Endothelial cell of umbilical vein (primary cell): ENCODE measurements around the gene CDCA7L. TPM values are rescaled to one million over a fixed set of nuclear protein-coding genes. Genes with fewer than 3 reads are reported as not detected.

Source experiments
- BruUV-seq: library from RNA; stranded (reverse); fragments of 400-500 nt; replicated peaks from 2 replicates; lab custom pipeline; 2021; lab: Mats Ljungman, UMichigan
- CTCF ChIA-PET: fragments of 300-600, 350-600 bp; sonication (Branson Sonifier 250); formaldehyde crosslinking; loops from one replicate; lab custom pipeline; 2021; ENCODE audit warnings: antibody characterized with exemption, inconsistent platforms; lab: Charles Lee
- POLR2A ChIA-PET: fragments of 300-600, 350-600 bp; sonication (Branson Sonifier 250); formaldehyde crosslinking; loops from one replicate; lab custom pipeline; 2021; ENCODE audit warnings: antibody characterized with exemption, inconsistent platforms; lab: Charles Lee
- DNase-seq: peaks from one replicate; pipeline ENCODE4 v3.0.0-alpha.2; 2011; ENCODE audit warnings: low read depth, low spot score
- FAIRE-seq: peaks from 2 replicates; lab custom pipeline; 2011; peaks lifted over from hg19 to GRCh38; lab: Jason Lieb, UNC
- H2AFZ ChIP-seq: 2 replicates; pipeline ENCODE4 v1.6.0; 2012; ENCODE audit warnings: low read depth, low read length, control low read depth, inconsistent platforms
- H3K27ac ChIP-seq: 2 replicates; pipeline ENCODE4 v1.5.1; 2011; ENCODE audit warnings: low read depth, mild to moderate bottlenecking, control low read depth, low read length, moderate library complexity; ENCODE audit not compliant: insufficient read depth
- H3K27me3 ChIP-seq, 2 experiments: 2 replicates each; pipeline versions ENCODE4 v1.6.0 to v1.6.1; 2011; ENCODE audit warnings: low read length in 2 of 2, mixed read lengths in 1 of 2; ENCODE audit not compliant: control insufficient read depth in 2 of 2, insufficient read depth in 2 of 2
- H3K36me3 ChIP-seq, 2 experiments: 2 replicates in 1 of 2; 3 replicates in 1 of 2; pipeline ENCODE4 v1.5.1; 2011; ENCODE audit warnings: low read length in 2 of 2, mild to moderate bottlenecking in 1 of 2, moderate library complexity in 1 of 2; ENCODE audit not compliant: control insufficient read depth in 2 of 2, insufficient read depth in 2 of 2; ENCODE audit errors: extremely low read depth in 1 of 2
- H3K4me1 ChIP-seq: 3 replicates; pipeline ENCODE4 v1.5.1; 2011; ENCODE audit warnings: mild to moderate bottlenecking, low read length; ENCODE audit not compliant: control insufficient read depth, insufficient read depth; ENCODE audit errors: extremely low read depth
- H3K4me2 ChIP-seq: 2 replicates; pipeline ENCODE4 v1.6.1; 2011; ENCODE audit warnings: low read length, control low read depth, mixed read lengths; ENCODE audit not compliant: insufficient read depth
- H3K4me3 ChIP-seq, 3 experiments: fragments of 200-600 bp in 1 of 3; sonication (generic), shearing (Covaris generic) in 1 of 3; replicated peaks in 1 of 3; 2 replicates each; pipeline ENCODE4 v1.5.1; 2011 to 2016; ENCODE audit warnings: control low read depth in 3 of 3, low read length in 3 of 3, mild to moderate bottlenecking in 2 of 3, inconsistent platforms in 1 of 3, low read depth in 1 of 3, moderate library complexity in 1 of 3; ENCODE audit not compliant: insufficient read depth in 1 of 3
- H3K79me2 ChIP-seq: 2 replicates; pipeline ENCODE4 v1.6.0; 2012; ENCODE audit warnings: low read length, inconsistent platforms; ENCODE audit not compliant: control insufficient read depth, insufficient read depth
- H3K9ac ChIP-seq: replicated peaks from 2 replicates; pipeline ENCODE3; 2011; ENCODE audit warnings: low read length, control low read depth; ENCODE audit not compliant: insufficient read depth; ENCODE audit errors: extremely low read depth
- H3K9me1 ChIP-seq: replicated peaks from 3 replicates; pipeline ENCODE4 v1.6.0; 2011; ENCODE audit warnings: mild to moderate bottlenecking, low read length; ENCODE audit not compliant: control insufficient read depth, insufficient read depth; ENCODE audit errors: extremely low read depth
- H3K9me3 ChIP-seq: replicated peaks from 2 replicates; pipeline ENCODE4 v1.5.1; 2012; ENCODE audit warnings: low read length, inconsistent platforms; ENCODE audit not compliant: control insufficient read depth, insufficient read depth
- H4K20me1 ChIP-seq: replicated peaks from 2 replicates; pipeline ENCODE3; 2011; ENCODE audit warnings: mild to moderate bottlenecking, low read length; ENCODE audit not compliant: control insufficient read depth, insufficient read depth; ENCODE audit errors: extremely low read depth
- EZH2 ChIP-seq: IDR thresholded peaks from 2 replicates; pipeline ENCODE4 v1.6.1; 2012; ENCODE audit warnings: borderline replicate concordance, low read depth, mild to moderate bottlenecking, moderate library complexity, low read length, inconsistent platforms; ENCODE audit not compliant: severe bottlenecking
- FOS ChIP-seq: IDR thresholded peaks from 2 replicates; pipeline ENCODE4 v1.6.1; 2011; ENCODE audit warnings: mild to moderate bottlenecking, low read length, moderate library complexity, borderline replicate concordance; ENCODE audit not compliant: insufficient read depth
- GATA2 ChIP-seq: IDR thresholded peaks from 2 replicates; pipeline ENCODE4 v1.7.0; 2011; ENCODE audit warnings: low read depth, mild to moderate bottlenecking, moderate library complexity, mixed read lengths, low read length; ENCODE audit not compliant: insufficient read length, insufficient read depth
- JUN ChIP-seq: IDR thresholded peaks from 2 replicates; pipeline ENCODE4 v1.6.1; 2011; ENCODE audit warnings: borderline replicate concordance, low read depth; ENCODE audit not compliant: insufficient read length, insufficient read depth
- MAX ChIP-seq: IDR thresholded peaks from 2 replicates; pipeline ENCODE4 v1.6.1; 2011; ENCODE audit not compliant: insufficient read depth, insufficient read length
- MYC ChIP-seq: IDR thresholded peaks from one replicate; pipeline ENCODE4 v1.6.1; 2011; ENCODE audit warnings: mild to moderate bottlenecking, low read depth, low read length
- POLR2A ChIP-seq: IDR thresholded peaks from 2 replicates; pipeline ENCODE4 v1.6.1; 2012; ENCODE audit warnings: low read depth, mild to moderate bottlenecking, control low read depth, low read length
- POLR2AphosphoS5 ChIP-seq: IDR thresholded peaks from 2 replicates; pipeline ENCODE4 v1.6.1; 2012; ENCODE audit warnings: low read depth, mild to moderate bottlenecking, control low read depth, low read length, moderate library complexity; ENCODE audit not compliant: insufficient read depth
- dilution Hi-C: fragments of 300-500 bp; cut with MboI; formaldehyde crosslinking; loops from one replicate; pipeline ENCODE4 v1.15.0; 2019; ENCODE audit warnings: low sequenced_read_pairs; ENCODE audit not compliant: extremely low pct_ligation_motif_present
- intact Hi-C: fragments of 100-400 bp; cut with micrococcal nuclease; formaldehyde crosslinking; loops from one replicate; pipeline ENCODE4 v1.10.0; 2022
- polyA plus RNA-seq, 4 experiments: library from polyadenylated mRNA; depleted of rRNA in 3 of 4; stranded (reverse) in 3 of 4; unstranded in 1 of 4; fragments of >200 nt; gene quantifications; 2 replicates each; pipeline versions ENCODE4 v1.2.1 to v1.2.3, GENCODE V29; 2011 to 2012; ENCODE audit warnings: missing spikeins in 1 of 4
- total RNA-seq: library from RNA; stranded (reverse); gene quantifications from 2 replicates; pipeline ENCODE4 v1.2.3, GENCODE V29; 2021
- TF ChIP-seq, protein P1 (sequence below), 2 donors: IDR thresholded peaks; 1 replicate in 1 of 2; 2 replicates in 1 of 2; pipeline ENCODE4 v1.5.1; 2011; ENCODE audit warnings: low read length in 2 of 2, mild to moderate bottlenecking in 2 of 2, moderate library complexity in 2 of 2, control low read depth in 1 of 2, inconsistent platforms in 1 of 2, low read depth in 1 of 2; ENCODE audit not compliant: insufficient read depth in 1 of 2; ENCODE audit errors: extremely low read depth in 1 of 2

The CDCA7L gene
- total and polyA plus RNA-seq, 2 donors (not counting 3 experiments of a cell fraction or from before 2014, with no cell fraction given): 68.4 to 91.6 TPM

DNA sequence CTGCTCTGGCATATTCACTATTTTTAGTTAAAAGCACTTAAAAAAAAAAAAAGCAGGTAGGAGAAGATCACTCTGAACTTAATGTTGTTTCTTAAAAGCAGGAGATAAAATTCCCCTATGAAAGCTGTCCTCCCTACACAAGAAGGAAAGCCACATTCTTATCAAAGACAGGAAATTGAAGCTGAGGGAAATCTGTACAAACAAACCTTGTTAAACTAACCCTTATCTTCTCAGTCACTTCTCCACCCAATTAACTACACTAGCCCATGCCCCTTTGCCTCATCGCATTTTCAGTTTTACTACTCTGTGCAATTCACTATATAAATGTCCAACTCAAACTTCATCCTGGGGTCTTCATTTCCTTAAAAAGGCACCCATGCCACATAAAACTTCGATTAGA is 2.7 kb upstream of the CDCA7L start:
- peaks cover 16% of the 10 kb centered on the region for H3K79me2 ChIP-seq
- DNase-seq (no peak), FAIRE-seq (no peak)
- H4K20me1 ChIP-seq: no peaks in the 10 kb centered on the region
- H3K9me3 ChIP-seq: no peaks in the 10 kb centered on the region
- no peaks in the 10 kb centered on the region for H3K9me1 ChIP-seq
- intact Hi-C loops: loop anchor here (5.0 to 10.0 kb wide), 4 partner anchors 134 to 1164 kb away; partner anchors contain the start of gene SP8
- no peak overlapping the region for H3K9ac ChIP-seq
- no TSS peak for BruUV-seq
- no peak overlapping the region for H3K4me3 ChIP-seq
- H3K4me1 ChIP-seq: peaks cover 32% of the 10 kb centered on the region
- TF ChIP-seq EZH2: no peak
- no peak for TF ChIP-seq JUN
- TF ChIP-seq MAX: no peak
- TF ChIP-seq FOS: no peak
- no peak for TF ChIP-seq POLR2A
- no peak for TF ChIP-seq POLR2AphosphoS5
- TF ChIP-seq, protein P1, sequence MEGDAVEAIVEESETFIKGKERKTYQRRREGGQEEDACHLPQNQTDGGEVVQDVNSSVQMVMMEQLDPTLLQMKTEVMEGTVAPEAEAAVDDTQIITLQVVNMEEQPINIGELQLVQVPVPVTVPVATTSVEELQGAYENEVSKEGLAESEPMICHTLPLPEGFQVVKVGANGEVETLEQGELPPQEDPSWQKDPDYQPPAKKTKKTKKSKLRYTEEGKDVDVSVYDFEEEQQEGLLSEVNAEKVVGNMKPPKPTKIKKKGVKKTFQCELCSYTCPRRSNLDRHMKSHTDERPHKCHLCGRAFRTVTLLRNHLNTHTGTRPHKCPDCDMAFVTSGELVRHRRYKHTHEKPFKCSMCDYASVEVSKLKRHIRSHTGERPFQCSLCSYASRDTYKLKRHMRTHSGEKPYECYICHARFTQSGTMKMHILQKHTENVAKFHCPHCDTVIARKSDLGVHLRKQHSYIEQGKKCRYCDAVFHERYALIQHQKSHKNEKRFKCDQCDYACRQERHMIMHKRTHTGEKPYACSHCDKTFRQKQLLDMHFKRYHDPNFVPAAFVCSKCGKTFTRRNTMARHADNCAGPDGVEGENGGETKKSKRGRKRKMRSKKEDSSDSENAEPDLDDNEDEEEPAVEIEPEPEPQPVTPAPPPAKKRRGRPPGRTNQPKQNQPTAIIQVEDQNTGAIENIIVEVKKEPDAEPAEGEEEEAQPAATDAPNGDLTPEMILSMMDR (IDR thresholded peaks at IDR 0.05; ENCODE audit: extremely low read depth in 1 of 2, insufficient read depth in 1 of 2, low read depth in 1 of 2, low read length in 2 of 2): no peak
- TF ChIP-seq GATA2: no peak
- TF ChIP-seq MYC: no peak
- H3K36me3 ChIP-seq: no peaks in the 10 kb centered on the region
- no peaks in the 10 kb centered on the region for H3K27me3 ChIP-seq
- no peak overlapping the region for H3K4me2 ChIP-seq
- CTCF ChIA-PET: interaction anchor here (0.6 kb wide), 1 partner anchor 310 kb away, joined by 4 read pairs; no protein-coding TSS in a partner anchor
- no peak overlapping the region for H3K27ac ChIP-seq
- no peak overlapping the region for H2AFZ ChIP-seq
- POLR2A ChIA-PET: no interaction called here
- dilution Hi-C loops: no loop called here
